DMS79 treated with DMSO at 0.1 percent for 48 hours (cell line): Measurements from ENCODE around the gene PBX1.

Experiments used
- DNase-seq: peaks from one replicate; lab custom pipeline; 2025; lab: John Stamatoyannopoulos, UW

Gene PBX1

DNA sequence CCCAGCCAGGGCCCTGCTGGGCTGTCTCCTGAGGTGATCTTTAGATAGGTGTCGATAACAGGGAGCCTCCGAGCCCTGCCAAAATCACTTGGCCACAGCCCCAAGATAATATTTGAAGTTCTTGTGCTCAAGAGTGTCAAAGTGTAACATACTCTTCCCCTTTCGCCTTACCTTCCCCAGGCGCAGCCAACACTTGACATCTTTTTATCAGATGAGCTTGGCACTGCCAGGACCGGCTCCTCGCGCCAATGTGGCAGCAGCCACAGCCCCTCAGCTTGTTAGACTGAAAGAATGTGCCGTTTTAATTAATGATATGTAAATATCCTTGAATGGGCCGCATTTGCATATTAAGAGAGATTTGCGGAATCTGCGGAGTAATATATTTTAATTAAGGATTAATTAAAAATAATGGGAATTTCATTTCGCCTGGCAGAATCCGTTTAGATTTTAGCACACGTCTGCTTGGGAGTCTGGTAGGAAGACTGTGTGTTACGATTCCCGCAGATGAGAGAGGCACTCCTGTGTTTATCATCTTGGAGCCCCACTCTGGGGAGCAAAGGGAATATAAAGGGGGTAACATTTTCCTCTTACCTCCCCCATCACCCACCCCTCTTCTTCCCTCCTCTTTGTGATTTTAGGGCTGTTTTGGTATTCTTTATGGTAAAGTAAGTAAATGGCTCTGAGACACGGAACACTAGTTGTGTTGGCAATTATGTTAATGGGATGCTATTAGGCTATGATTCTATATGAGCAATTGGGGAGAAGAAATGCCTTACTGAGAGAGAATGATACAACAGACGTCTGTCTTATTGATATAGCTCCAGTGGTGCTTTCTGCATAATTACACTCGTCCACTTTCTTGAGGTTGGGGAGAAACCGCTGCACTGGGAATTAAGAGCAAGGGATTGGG is 109.8 kb downstream of the PBX1 start:
- DNase-seq = no peak

DNA sequence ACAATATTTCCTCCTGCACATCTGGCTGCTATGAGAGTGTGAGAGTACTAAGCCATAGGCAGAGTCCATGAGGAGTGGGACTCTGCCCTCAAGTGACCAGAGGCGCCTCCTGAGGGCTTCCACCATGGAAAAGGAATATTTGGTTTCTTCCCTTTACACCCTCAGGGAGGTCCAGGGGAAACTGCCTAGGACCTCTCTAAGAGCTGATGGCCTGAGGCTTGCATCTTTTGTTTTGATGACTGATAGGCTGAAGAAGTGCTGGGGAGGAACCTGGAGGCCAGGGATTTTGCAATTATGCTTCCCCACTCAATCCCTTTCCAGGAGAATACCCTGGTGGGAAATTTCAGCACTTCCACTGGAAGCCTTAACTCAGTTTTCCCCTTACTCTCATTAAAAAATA is 111.0 kb downstream of the PBX1 start:
- DNase-seq = no peak

DNA sequence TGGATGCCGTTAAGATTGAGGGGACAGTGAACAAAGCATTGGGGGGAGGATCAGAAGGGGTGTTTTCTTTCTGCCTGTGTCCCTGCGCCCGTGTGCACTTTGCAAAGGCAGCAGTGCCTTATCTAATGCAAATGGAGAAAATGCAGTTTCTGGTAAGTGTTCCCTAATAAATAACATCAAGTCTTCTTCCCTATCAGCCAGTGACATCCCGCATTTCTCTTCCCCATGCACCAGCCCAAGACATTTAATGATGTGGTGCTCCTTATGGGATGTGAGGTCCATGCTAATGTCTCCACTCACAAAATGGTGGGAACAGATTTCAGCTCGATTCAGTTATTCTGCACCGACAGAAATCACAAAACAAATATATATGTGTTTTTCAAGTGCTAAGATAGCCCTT is 111.8 kb downstream of the PBX1 start:
- no peak for DNase-seq

DNA sequence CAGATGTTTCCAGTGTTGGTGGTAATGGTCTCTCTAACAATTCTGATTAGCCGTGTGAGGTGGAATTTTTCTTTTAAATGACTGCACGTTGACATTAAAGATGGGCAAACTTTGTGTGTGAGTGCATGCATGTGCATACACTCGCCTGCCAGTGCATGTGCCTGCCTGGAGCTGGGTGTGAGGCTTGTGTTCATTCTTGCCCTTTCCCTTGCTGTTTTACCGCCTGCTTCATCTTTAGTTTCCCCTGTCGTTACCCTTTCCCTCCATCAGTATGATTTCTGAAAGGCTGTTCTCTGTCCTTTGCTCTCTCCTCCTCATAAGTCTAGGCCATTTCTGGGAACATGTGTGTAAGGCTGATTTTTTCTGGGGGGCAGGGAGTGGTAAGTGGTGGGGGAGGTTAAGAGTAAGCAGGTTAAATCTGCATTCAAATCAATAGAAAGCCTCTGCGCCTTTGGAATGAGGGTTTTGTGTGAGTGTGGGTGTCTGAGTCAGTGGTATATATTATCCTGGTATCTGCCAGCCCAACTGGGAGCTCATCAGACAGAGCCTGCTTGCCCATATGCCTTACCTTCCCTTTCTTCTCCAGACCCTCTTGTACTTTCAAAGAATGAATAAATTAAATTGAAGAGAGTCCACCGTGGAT is 112.5 kb downstream of the PBX1 start:
- DNase-seq = no peak

DNA sequence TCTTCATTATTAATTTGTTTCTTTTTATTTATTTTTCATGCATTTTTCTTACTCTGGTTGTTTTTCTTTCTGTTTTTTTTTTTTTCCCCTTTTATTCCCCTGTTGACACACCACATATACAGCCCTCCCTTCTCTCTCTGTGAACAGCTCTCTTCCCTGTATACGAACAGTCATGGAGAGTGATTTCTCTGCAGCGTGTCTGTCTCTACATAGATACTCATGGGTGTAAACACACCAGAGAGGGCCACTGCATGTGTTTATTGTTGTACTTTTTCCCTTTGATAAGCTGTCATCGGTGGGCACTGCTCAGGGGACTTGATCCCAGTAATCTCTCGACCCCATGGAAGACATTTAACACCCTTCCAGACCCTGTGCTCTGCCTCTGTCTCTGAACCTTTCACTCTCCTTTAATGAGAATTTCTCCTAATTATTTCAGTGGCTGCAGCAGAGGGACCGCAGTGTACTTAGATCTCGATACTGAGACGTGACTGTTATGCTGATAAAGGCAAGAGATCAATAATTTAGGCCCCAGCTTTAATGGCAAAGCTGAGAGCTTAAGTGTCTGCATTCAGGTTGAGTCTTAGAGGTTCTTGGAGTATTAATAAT is 113.1 kb downstream of the PBX1 start:
- no peak for DNase-seq

DNA sequence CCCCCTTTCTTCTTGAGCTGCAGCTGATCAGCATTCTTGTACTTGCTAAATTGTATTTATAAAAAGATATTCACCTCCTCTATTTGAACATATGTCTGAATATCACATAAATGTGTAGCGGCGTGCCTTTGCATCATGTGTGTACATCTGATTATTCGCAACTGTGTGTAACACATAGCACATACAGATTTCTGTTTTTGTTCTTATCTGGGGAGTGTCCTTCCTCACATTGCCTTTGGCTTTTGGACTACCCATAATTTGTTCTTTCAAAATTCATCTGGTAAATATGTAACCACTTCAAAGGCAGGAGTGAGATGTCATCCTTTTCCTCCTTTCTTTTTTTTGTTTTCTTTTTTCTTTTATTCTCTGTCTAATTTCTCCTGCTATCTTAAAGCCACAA is 113.6 kb downstream of the PBX1 start:
- no peak for DNase-seq

DNA sequence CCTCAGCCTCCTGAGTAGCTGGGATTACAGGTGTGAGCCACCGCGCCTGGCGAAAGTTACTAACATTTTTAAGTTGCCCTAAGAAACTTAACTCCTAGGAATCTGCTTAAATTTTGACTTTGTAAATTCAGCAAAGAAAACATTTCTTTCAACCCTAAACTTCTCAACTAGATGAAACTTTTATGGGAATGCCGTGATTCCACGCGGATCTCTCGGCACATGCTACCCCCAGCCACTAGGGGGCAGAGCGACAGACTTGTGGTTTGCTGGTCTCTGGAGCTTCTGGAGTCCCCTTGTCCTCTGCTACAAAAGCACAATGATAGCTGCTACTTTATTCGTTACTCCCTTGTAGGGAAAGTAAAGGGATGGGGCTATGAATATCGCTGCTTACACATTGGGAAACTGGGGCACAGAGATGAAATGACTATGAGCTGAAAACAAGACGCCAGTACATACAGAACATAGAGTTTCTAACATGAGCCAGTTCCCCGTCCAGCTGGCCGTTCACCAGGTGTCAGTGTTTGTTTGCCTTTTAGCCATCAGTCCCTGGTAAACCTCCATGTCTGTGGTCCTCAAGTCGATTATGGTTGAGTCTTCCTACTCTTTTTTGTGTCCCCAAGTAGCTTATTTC is 114.7 kb downstream of the PBX1 start:
- no peak for DNase-seq

DNA sequence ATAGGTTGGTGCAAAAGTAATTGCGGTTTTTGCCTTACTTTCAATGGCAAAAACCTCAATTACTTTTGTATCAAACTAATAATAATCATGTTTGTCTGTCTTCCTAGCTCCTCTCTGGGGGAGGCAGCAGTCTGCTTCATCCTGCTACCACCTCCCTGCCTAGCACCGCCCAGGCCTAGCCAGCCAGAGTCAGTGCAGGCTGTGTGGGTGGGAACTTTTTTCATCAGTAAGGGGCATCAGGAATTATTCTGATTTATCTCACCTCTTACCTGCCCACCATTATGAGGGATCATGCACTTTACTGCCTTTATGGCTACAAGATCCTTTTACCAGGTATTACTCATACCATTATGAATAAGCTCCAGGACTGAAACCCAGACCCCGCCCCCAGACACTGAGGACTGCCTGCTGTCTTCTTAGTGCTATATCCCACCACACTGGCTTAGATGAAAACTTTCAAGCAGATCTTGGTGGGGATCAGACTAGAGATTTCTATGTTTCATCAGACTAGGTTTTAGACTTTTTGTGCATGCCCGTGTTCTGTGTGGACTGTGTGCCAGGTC is 116.4 kb downstream of the PBX1 start:
- DNase-seq = no peak

DNA sequence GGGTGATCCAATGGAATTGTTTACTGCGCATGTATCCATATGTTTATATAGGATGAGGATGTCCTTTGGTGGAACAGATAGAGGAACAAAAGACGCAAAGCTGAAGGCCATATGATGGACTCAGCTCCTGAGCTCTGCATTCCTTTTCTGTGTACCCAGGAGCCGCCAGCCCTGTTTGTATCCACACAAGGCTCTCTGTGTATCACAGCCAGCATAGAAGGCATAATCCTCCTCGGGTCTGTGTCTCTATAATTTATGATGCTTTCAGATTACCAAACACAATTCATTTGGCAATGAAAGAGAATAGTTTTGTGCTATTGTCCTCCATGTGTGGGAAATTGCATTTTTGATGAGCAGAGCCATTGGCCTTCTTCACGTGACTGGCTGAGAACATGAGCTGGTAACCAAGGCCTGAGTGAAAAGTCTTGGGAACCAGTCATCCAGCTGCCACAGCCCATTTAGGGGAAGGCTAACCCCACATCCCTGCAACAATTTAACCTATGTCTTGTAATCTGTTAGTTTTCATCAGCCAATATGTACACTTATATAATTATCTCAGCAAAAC is 119.2 kb downstream of the PBX1 start:
- DNase-seq = no peak

DNA sequence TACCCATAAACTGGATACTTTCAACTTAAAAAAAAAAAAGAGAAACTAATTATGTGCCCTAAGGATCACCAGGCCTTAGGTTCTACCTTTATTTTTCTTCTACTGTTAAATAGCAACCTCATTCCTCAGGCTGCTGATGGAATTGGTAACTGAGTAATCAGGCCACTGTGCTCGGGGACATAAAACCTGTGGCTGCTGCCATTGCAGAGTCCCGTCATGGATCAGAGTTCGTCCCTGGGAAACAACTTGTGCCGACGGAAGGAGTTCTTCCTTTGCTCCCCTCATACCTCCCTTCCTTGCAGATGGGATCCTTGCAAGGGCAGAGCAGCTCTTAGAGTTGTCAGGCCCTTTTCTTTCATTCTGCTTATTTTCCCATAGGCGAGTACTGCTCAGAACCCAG is 123.6 kb downstream of the PBX1 start:
- DNase-seq = no peak

DNA sequence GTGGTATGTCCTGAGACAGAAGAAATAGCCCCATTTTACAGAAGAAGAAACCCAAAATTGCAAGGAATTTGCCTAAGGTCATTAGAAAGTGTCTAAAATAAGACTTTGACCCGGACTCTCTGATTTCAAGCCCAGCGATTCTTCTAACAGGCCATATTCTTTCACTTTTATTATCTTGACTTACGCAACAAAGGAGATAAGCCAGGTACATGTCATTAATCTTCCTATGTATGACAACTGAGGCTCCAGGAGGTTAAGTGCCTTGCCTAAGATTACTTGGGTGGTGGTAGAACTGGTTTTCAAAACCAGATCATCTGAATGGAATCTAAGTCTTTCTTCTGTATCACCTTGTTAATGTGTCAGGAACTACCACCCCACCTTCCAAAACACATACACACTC is 124.3 kb downstream of the PBX1 start:
- DNase-seq = no peak

DNA sequence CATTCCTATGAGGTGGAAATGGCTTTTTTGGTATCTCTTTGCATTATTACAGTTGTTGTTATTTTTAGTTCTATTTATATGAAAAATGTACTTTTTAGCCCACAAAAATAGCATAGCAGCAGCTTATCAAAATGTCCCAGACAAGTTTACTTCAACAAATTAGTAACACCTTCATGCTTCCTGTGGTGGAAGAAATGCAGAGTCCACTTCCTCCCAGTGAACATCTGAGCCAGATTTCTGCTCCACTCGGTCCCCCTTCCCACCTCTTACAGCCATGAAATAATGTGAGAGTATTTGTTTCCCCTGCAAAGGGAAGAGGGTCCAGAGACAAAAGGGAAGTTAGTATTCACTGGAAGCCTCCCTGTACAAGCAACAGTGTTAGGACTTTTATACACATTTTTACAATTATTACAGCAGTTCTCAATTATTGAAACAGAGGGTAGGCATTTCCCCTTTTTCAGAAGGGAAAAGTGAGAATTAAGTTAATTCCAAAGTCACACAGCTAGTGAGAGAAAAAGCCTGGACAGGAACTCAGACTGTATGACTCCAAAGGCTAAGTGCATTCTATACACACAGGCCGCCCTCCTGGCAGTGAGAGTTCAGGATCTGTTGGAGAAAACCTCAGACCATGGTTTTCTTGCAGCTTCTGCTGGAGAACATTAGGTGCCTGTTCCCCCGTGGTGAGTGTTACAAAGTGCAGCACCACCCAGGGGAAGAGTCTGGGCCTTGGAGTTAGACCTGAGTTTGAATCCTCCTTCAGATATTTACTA is 126.5 kb downstream of the PBX1 start:
- no peak for DNase-seq

DNA sequence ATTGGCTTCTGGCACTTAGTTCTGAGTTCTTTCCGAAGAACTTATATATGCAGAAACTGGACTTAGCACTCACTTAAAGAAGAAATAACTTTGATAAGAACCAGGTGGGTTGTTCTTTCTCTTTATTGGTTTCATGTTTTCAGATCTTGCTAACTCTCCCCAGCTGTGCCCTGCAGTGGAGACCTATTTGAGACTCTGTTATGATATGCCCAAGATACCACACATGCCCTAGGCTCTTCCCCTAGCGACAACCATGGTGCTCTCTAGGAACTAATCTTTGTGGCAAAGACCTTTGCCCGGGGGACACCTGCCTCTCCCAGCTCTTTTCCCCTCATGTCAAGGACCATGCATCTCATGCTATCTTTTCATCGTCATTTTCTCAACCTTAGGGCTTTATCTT is 128.8 kb downstream of the PBX1 start:
- no peak for DNase-seq

DNA sequence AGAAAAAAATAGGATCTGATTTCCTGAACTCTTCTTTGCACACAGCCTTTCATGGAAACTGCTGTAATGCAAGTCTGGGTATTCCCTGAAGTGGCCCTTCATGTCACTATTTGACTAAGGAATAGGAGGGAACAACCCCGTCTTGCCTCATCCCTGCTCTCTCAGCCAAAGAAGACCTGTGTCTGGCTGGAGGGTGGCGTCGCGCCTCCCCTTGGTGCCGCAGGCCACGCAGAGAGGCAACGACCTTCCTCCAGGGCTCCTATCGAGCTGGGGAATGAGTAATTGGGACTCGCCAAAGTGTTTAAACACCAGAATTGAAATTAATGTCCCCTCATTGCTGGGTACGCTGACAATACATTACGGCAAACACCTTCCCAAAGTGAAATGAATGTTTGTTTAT is 129.8 kb downstream of the PBX1 start:
- DNase-seq = no peak

DNA sequence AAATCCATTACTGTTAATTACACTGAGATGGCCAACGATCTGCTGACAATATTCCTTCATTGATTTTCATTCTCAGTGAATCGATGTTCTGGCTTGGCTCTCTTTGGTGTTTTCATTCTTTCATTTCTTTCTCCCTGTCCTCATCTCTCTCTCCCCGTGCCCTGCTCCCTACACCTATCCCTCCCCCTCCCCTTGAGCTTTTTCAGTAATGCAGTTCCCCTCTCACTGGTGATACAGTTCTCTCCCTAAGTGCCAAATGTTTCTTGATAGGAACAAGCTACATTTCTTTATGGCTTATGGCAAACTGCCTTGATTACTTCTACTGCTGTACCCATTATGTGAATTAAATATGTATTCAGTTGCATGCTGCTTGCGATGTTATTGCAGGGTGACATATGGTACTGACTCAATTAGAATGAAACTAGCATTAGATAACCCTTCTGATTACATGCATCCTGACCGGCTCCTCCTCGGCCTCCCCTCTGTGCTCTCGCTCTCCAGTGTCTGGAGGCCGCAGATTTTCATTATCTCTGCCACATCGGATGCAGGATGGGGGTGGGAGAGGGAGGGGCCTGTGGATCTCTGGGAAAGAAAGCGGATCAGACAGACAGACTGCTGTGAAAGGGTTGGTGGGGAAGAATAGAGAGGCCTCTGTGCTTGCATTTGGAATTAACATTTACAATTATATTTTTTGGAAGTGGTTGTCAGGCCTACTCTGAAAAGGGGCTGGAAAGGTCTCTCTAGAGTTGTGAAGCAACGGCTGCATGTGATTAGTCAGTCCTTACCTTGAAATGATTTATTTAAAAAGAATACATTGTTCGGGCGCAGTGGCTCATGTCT is 130.9 kb downstream of the PBX1 start:
- no peak for DNase-seq

DNA sequence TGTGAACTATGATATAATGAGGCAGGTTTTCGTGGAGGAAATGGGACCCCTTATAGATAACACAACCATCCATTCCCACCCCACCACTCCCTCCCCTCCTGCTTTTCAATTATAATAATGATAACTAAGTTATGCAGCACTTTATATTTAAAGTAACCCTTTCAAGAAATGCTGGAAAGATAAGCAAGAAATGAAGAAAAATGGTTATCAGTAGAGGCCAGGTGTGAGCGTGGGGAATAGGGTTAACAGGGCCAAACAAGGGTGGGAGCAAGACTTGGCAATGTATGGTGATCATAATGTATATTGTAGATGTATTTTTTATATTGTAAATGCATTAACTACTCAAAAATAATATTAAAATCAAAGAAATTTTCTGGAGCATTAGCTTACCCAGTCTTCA is 133.4 kb downstream of the PBX1 start:
- DNase-seq = no peak

DNA sequence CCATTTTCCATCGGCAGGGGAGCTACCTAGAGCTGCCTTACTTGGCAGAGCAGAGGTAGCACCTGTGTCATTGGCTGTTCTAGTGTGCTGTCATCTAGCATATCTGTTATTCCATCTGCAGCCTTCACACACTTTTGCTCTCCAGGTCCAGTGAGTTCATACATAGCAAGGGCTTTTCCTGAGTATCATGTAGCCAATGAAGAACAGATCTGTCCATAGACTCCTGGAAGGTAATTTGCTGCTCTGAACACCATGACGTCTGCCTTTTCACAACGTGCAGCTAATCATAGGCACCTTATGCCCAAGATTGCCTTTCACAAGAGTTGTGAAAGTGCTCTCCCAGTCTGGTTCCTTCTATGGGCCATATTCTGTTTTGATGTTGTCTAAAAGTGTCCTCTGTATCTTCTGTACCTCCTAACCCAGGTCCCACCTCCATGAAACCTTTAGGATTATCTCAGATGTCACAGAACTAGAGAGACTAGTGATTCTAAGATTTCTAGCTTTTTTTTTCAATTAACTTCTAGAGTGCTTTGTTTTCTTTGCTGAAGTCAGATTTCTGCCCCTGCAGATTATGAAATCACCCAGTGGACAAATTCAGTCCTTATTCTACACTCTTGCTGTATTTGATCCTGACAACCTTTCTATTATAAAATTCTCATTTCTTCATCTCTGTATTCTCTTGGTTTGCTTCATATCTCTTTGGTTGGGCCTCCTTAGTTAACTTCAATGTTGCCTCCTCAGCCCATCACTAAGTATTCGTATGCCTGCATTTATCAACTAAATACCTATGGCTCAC is 134.8 kb downstream of the PBX1 start:
- no peak for DNase-seq

DNA sequence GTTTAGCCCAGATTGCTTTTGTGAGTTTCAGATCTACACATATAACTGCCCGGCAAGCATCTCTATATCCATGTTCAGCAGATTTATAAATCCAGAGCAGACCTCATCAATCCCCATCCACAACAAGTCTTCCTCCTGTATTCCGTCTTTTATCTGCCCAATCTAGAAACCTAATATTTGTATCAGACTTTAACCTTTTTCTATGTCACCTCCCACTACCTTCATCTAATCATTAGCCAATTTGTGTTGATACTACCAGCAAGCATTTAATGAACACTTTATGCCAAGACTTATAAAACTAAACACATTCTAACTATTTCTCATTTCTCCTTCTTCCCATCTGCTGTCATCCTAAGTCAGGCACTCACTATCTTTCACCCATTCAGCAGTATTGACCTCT is 135.5 kb downstream of the PBX1 start:
- DNase-seq = no peak

DNA sequence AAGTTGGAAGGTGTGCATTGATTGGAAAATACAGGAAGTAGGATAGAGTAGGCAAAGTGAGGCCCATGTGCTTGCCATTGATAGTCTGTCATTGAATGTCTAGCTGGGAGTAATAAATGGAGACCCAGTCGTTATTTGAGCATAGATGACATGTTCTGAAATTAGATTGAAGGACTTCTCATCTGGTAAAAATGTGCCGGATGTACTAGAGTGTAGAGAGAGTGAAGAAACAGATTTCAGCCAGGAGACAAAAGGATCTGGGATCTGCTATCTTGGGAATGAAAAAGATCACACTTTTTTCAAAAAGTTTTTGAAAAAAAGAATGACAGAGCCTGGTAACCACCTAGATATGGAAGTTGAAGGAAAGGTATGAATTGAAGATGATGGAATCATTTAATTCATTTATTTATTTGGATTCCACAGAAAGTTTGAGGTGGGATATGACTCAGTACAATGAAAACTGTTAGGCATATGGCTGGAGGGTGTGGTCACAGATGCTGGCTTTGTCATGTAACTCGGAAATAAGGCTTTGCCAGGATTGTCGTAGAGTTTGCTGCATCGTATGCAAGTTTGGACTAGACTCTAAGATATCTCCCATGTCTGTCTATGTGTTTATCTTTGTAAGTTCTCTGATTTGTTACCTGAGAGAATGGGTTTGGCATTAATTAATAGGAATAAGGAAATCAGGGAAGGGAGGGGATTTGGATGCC is 137.1 kb downstream of the PBX1 start:
- no peak for DNase-seq
